SK-N-SH treated with all-trans-retinoic acid at 6 μM for 48 hours (cell line): ENCODE data around the gene SASH1.

Experiments used
- ARNTL ChIP-seq: fragments of 450-650 bp; formaldehyde crosslinking; IDR thresholded peaks from 2 replicates; pipeline ENCODE4 v1.5.0; 2020; ENCODE audit warnings: low read depth, mild to moderate bottlenecking, moderate library complexity, borderline replicate concordance
- CSRNP3 ChIP-seq: fragments of 250-450 bp; sonication (Bioruptor Pico); IDR thresholded peaks from 2 replicates; pipeline ENCODE4 v1.5.1; 2021; ENCODE audit warnings: mild to moderate bottlenecking, moderate library complexity
- GLIS3 ChIP-seq: fragments of 250-450 bp; sonication (Bioruptor Pico); IDR thresholded peaks from 2 replicates; pipeline ENCODE4 v1.5.0; 2020; ENCODE audit warnings: mild to moderate bottlenecking, moderate library complexity
- ISL1 ChIP-seq: fragments of 250-450 bp; sonication (Bioruptor Pico); IDR thresholded peaks from 2 replicates; pipeline ENCODE4 v2.1.2; 2022; ENCODE audit warnings: mild to moderate bottlenecking, moderate library complexity
- PATZ1 ChIP-seq: fragments of 250-450 bp; sonication (Bioruptor Pico); IDR thresholded peaks from 2 replicates; pipeline ENCODE4 v1.8.0; 2020; ENCODE audit warnings: mild to moderate bottlenecking, moderate library complexity, borderline replicate concordance
- TOX ChIP-seq: fragments of 250-450 bp; sonication (Bioruptor Pico); IDR thresholded peaks from 2 replicates; pipeline ENCODE4 v1.8.0; 2021; ENCODE audit warnings: mild to moderate bottlenecking, moderate library complexity, borderline replicate concordance
- ZFP3 ChIP-seq: fragments of 250-450 bp; sonication (Bioruptor Pico); IDR thresholded peaks from 2 replicates; pipeline ENCODE4 v1.5.0; 2020; ENCODE audit warnings: mild to moderate bottlenecking, moderate library complexity
- ZNF70 ChIP-seq: fragments of 450-650 bp; formaldehyde crosslinking; IDR thresholded peaks from 2 replicates; pipeline ENCODE4 v1.5.0; 2020; ENCODE audit warnings: mild to moderate bottlenecking, moderate library complexity
- TF ChIP-seq, protein P1 (sequence below): fragments of 250-450 bp; sonication (Bioruptor Pico); IDR thresholded peaks from 2 replicates; pipeline ENCODE4 v1.5.1; 2020; ENCODE audit warnings: low read depth, mild to moderate bottlenecking, moderate library complexity

- TF ChIP-seq GLIS3 (CRISPR knock-in tag) (no peak), ISL1 (CRISPR knock-in tag) (no peak), TOX (no peak), ZNF70 (no peak), ZFP3 (CRISPR knock-in tag) (no peak), PATZ1 (CRISPR knock-in tag) (no peak), ARNTL (CRISPR knock-in tag) (no peak), CSRNP3 (CRISPR knock-in tag) (no peak)
- TF ChIP-seq, protein P1, sequence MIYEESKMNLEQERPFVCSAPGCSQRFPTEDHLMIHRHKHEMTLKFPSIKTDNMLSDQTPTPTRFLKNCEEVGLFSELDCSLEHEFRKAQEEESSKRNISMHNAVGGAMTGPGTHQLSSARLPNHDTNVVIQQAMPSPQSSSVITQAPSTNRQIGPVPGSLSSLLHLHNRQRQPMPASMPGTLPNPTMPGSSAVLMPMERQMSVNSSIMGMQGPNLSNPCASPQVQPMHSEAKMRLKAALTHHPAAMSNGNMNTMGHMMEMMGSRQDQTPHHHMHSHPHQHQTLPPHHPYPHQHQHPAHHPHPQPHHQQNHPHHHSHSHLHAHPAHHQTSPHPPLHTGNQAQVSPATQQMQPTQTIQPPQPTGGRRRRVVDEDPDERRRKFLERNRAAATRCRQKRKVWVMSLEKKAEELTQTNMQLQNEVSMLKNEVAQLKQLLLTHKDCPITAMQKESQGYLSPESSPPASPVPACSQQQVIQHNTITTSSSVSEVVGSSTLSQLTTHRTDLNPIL: no peak
Observed at GRCh38 chr6:148514091-148514845, 171.6 kb downstream of the SASH1 start.
